SK-N-SH (cell line): ENCODE results near the gene ELOVL3. TPM values are rescaled to one million over a fixed set of nuclear protein-coding genes. Genes with fewer than 3 reads are reported as not detected.

ENCODE experiments used
- CTCF ChIA-PET: fragments of 300-600, 350-600 bp; formaldehyde crosslinking; extraction: SDS; loops from one replicate; lab custom pipeline; 2021; lab: Yijun Ruan, JAX
- POLR2A ChIA-PET: fragments of 350-600 bp; sonication (Branson Sonifier 250); formaldehyde crosslinking; extraction: SDS; loops from one replicate; lab custom pipeline; 2020; ENCODE audit warnings: antibody characterized with exemption, inconsistent platforms; lab: Yijun Ruan, JAX
- DNase-seq: peaks from one replicate; pipeline ENCODE4 v3.0.0; 2012
- H2AFZ ChIP-seq: fragments of 200-600 bp; sonication (generic); 2 replicates; pipeline ENCODE4 v1.8.1; 2016; ENCODE audit warnings: antibody characterized with exemption, mild to moderate bottlenecking, low read depth
- H3F3A ChIP-seq: fragments of 200-600 bp; sonication (generic); replicated peaks from 2 replicates; pipeline ENCODE3; 2016; ENCODE audit warnings: antibody characterized with exemption, mild to moderate bottlenecking; ENCODE audit not compliant: insufficient read depth
- H3K27ac ChIP-seq, 2 experiments: fragments of 200-500 bp in 1 of 2; fragments of 200-600 bp in 1 of 2; sonication (Bioruptor generic) in 1 of 2; sonication (generic), shearing (Covaris generic) in 1 of 2; 2 replicates each; pipeline versions ENCODE4 v1.5.1 to v1.6.1; 2014 to 2016; ENCODE audit warnings: low read depth in 2 of 2, inconsistent platforms in 1 of 2, low read length in 1 of 2, mild to moderate bottlenecking in 1 of 2, mixed read lengths in 1 of 2
- H3K27me3 ChIP-seq: fragments of 200-600 bp; sonication (generic), shearing (Covaris generic); 2 replicates; pipeline ENCODE4 v1.6.1; 2016; ENCODE audit warnings: mixed run types; ENCODE audit not compliant: insufficient read depth
- H3K36me3 ChIP-seq, 2 experiments: fragments of 200-500 bp in 1 of 2; fragments of 200-600 bp in 1 of 2; sonication (Bioruptor generic) in 1 of 2; sonication (generic) in 1 of 2; replicated peaks in 1 of 2; 2 replicates each; pipeline versions ENCODE3 to v1.5.1; 2014 to 2016; ENCODE audit warnings: low read length in 1 of 2, mild to moderate bottlenecking in 1 of 2; ENCODE audit not compliant: insufficient read depth in 2 of 2, control insufficient read depth in 1 of 2
- H3K4me1 ChIP-seq, 2 experiments: fragments of 200-500 bp in 1 of 2; fragments of 200-600 bp in 1 of 2; sonication (Bioruptor generic) in 1 of 2; sonication (generic), shearing (Covaris generic) in 1 of 2; 2 replicates each; pipeline versions ENCODE4 v1.5.1 to v1.6.1; 2014 to 2016; ENCODE audit warnings: low read depth in 1 of 2, low read length in 1 of 2, mixed run types in 1 of 2; ENCODE audit not compliant: insufficient read depth in 2 of 2, control insufficient read depth in 1 of 2
- H3K4me2 ChIP-seq: fragments of 200-600 bp; sonication (generic), shearing (Covaris generic); 2 replicates; pipeline ENCODE4 v1.6.1; 2017; ENCODE audit warnings: mixed run types
- H3K4me3 ChIP-seq, 2 experiments: fragments of 200-500 bp in 1 of 2; fragments of 200-600 bp in 1 of 2; sonication (Bioruptor generic) in 1 of 2; sonication (generic), shearing (Covaris generic) in 1 of 2; 2 replicates each; pipeline versions ENCODE4 v1.5.1 to v1.8.1; 2014 to 2016; ENCODE audit warnings: low read depth in 2 of 2, inconsistent platforms in 1 of 2, low read length in 1 of 2, mild to moderate bottlenecking in 1 of 2, mixed read lengths in 1 of 2, moderate library complexity in 1 of 2
- H3K79me2 ChIP-seq: fragments of 200-600 bp; sonication (generic); 2 replicates; pipeline ENCODE4 v1.8.1; 2017; ENCODE audit warnings: mild to moderate bottlenecking; ENCODE audit not compliant: insufficient read depth
- H3K9ac ChIP-seq: fragments of 200-600 bp; sonication (generic); 2 replicates; pipeline ENCODE4 v1.6.1; 2017; ENCODE audit warnings: mixed run types
- H3K9me2 ChIP-seq: fragments of 200-600 bp; sonication (generic); 2 replicates; pipeline ENCODE4 v1.6.1; 2017; ENCODE audit warnings: mixed run types
- H3K9me3 ChIP-seq: fragments of 200-600 bp; sonication (generic); 2 replicates; pipeline ENCODE4 v1.6.1; 2017; ENCODE audit warnings: mixed run types, mild to moderate bottlenecking, moderate library complexity
- H4K20me1 ChIP-seq: fragments of 200-600 bp; sonication (generic); 2 replicates; pipeline ENCODE4 v1.6.1; 2017; ENCODE audit warnings: mild to moderate bottlenecking, mixed run types; ENCODE audit not compliant: insufficient read depth
- CHD2 ChIP-seq: fragments of 150-350 bp; IDR thresholded peaks from 2 replicates; pipeline ENCODE4 v1.6.1; 2018; ENCODE audit warnings: low read length; ENCODE audit not compliant: partially characterized antibody
- ELF1 ChIP-seq: IDR thresholded peaks from 2 replicates; pipeline ENCODE4 v1.4.0; 2012
- FOSL2 ChIP-seq: IDR thresholded peaks from 2 replicates; pipeline ENCODE4 v1.4.0; 2012; ENCODE audit warnings: low read depth, mild to moderate bottlenecking, moderate library complexity, borderline replicate concordance
- FOXJ3 ChIP-seq: sonication (generic); formaldehyde crosslinking; IDR thresholded peaks from 2 replicates; pipeline ENCODE4 v1.5.1; 2020; ENCODE audit warnings: mild to moderate bottlenecking, missing genetic modification reagents
- MAX ChIP-seq: IDR thresholded peaks from 2 replicates; pipeline ENCODE4 v1.4.0; 2012; ENCODE audit warnings: low read depth
- MEF2A ChIP-seq: IDR thresholded peaks from 2 replicates; pipeline ENCODE4 v1.4.0; 2012; ENCODE audit warnings: low read depth, borderline replicate concordance
- RFX5 ChIP-seq: IDR thresholded peaks from 2 replicates; pipeline ENCODE4 v1.6.1; 2012; ENCODE audit warnings: mild to moderate bottlenecking, improper control_type of control experiment, low read length
- TEAD4 ChIP-seq: IDR thresholded peaks from 2 replicates; pipeline ENCODE4 v1.4.0; 2012; ENCODE audit warnings: mild to moderate bottlenecking, borderline replicate concordance; ENCODE audit not compliant: insufficient read depth
- YY1 ChIP-seq: IDR thresholded peaks from 2 replicates; pipeline ENCODE4 v1.4.0; 2012; ENCODE audit warnings: low read depth, mild to moderate bottlenecking
- WGBS: methylation state at CpG from one replicate; pipeline ENCODE4 v1.1.6; 2017; ENCODE audit warnings: low lambda C conversion rate; 5-methylcytosine and 5-hydroxymethylcytosine counted together
- polyA plus RNA-seq, 3 experiments: library from polyadenylated mRNA; depleted of rRNA; stranded (reverse); fragments of >200 nt; gene quantifications; 2 replicates each; pipeline ENCODE4 v1.2.3, GENCODE V29; 2012
- TF ChIP-seq, protein P1 (sequence below): IDR thresholded peaks from 2 replicates; pipeline ENCODE4 v1.4.0; 2012; ENCODE audit warnings: low read depth, borderline replicate concordance
- TF ChIP-seq, protein P2 (sequence below): fragments of 200-600 bp; sonication (generic); IDR thresholded peaks from 2 replicates; pipeline ENCODE4 v1.6.1; 2017; ENCODE audit warnings: antibody characterized with exemption, mild to moderate bottlenecking, moderate library complexity

The ELOVL3 gene
- polyA plus RNA-seq, 1 of the 3 experiments (the other 2 are of a cell fraction) = 0.25 TPM

GRCh38 chr10:102264371-102264770 is 38.3 kb downstream of the ELOVL3 start:
- H3K4me1 ChIP-seq = peaks cover 8 to 18% of the 10 kb centered on the region in 2 experiments; a peak in 3 of 4 replicates
- TF ChIP-seq, protein P1, sequence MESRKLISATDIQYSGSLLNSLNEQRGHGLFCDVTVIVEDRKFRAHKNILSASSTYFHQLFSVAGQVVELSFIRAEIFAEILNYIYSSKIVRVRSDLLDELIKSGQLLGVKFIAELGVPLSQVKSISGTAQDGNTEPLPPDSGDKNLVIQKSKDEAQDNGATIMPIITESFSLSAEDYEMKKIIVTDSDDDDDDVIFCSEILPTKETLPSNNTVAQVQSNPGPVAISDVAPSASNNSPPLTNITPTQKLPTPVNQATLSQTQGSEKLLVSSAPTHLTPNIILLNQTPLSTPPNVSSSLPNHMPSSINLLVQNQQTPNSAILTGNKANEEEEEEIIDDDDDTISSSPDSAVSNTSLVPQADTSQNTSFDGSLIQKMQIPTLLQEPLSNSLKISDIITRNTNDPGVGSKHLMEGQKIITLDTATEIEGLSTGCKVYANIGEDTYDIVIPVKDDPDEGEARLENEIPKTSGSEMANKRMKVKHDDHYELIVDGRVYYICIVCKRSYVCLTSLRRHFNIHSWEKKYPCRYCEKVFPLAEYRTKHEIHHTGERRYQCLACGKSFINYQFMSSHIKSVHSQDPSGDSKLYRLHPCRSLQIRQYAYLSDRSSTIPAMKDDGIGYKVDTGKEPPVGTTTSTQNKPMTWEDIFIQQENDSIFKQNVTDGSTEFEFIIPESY = no peak
- TF ChIP-seq CHD2 (no peak), ELF1 (no peak), MAX (no peak), FOSL2 (no peak), FOXJ3 (CRISPR knock-in tag) (no peak), MEF2A (no peak), YY1 (no peak), TEAD4 (no peak)
- TF ChIP-seq, protein P2, sequence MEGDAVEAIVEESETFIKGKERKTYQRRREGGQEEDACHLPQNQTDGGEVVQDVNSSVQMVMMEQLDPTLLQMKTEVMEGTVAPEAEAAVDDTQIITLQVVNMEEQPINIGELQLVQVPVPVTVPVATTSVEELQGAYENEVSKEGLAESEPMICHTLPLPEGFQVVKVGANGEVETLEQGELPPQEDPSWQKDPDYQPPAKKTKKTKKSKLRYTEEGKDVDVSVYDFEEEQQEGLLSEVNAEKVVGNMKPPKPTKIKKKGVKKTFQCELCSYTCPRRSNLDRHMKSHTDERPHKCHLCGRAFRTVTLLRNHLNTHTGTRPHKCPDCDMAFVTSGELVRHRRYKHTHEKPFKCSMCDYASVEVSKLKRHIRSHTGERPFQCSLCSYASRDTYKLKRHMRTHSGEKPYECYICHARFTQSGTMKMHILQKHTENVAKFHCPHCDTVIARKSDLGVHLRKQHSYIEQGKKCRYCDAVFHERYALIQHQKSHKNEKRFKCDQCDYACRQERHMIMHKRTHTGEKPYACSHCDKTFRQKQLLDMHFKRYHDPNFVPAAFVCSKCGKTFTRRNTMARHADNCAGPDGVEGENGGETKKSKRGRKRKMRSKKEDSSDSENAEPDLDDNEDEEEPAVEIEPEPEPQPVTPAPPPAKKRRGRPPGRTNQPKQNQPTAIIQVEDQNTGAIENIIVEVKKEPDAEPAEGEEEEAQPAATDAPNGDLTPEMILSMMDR = no peak
- H3K36me3 ChIP-seq = peaks cover 18 to 27% of the 10 kb centered on the region in 2 experiments
- 95% methylated on average over 4 of the region's 4 CpGs for WGBS
- H3K4me3 ChIP-seq = no peak overlapping the region
- H3K9me3 ChIP-seq = no peaks in the 10 kb centered on the region
- H3K27ac ChIP-seq = no peak overlapping the region
- no peaks in the 10 kb centered on the region for H3K27me3 ChIP-seq
- ChIA-PET CTCF (no interaction called here), POLR2A (interaction anchor here (0.5 kb wide), 1 partner anchor 15 kb away, joined by 3 read pairs; no protein-coding TSS in a partner anchor)
- H2AFZ ChIP-seq = no peak overlapping the region
- peaks cover 30% of the 10 kb centered on the region for H3F3A ChIP-seq
- H3K79me2 ChIP-seq = peaks cover 46% of the 10 kb centered on the region
- DNase-seq = no peak
- H3K9me2 ChIP-seq = no peaks in the 10 kb centered on the region
- no peak overlapping the region for H3K9ac ChIP-seq
- no peak overlapping the region for H3K4me2 ChIP-seq
- peaks cover 41% of the 10 kb centered on the region for H4K20me1 ChIP-seq

DNA sequence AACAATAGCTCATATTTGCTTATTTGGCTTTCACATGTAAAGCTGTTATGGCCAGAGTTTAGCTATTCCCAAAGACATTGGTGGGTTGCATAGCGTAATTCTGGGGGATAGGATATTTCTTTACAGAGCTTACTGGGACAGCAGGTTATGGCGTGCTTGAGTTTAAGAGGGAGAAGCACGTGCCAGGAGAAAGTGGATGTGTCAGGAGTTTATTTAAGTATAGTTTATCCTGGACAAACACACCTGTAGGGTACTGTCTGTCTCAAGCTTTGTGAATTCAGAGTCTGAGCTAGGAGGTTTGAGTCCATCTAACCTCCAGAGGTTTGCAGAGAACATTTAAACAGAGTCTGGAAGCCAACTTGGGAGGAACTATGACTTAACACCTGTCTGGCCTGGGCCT is 40.6 kb downstream of the ELOVL3 start:
- Histone ChIP-seq H4K20me1 (peaks cover 43% of the 10 kb centered on the region), H3K4me3 (no peak overlapping the region), H3F3A (peaks cover 30% of the 10 kb centered on the region), H2AFZ (no peak overlapping the region), H3K4me2 (no peak overlapping the region), H3K4me1 (peaks cover 8 to 18% of the 10 kb centered on the region in 2 experiments; a peak in 3 of 4 replicates), H3K9me3 (no peaks in the 10 kb centered on the region), H3K79me2 (peaks cover 61% of the 10 kb centered on the region), H3K9ac (no peak overlapping the region), H3K27me3 (no peaks in the 10 kb centered on the region), H3K27ac (peak overlapping the region in 1 of 2 experiments; percentile 56; a peak in 1 of 4 replicates), H3K9me2 (no peaks in the 10 kb centered on the region), H3K36me3 (peaks cover 8 to 9% of the 10 kb centered on the region in 2 experiments)
- 97% methylated on average over 3 of the region's 3 CpGs for WGBS
- no peak for DNase-seq
- no peak for TF ChIP-seq RFX5
- ChIA-PET POLR2A (no interaction called here), CTCF (interaction anchor here (0.5 to 2.1 kb wide), 7 partner anchors 10 to 132 kb away, joined by 3 to 9 read pairs (median 3); no protein-coding TSS in a partner anchor)
